Thoracic aorta (tissue), 2 donors: ENCODE measurements around the gene IRF5. TPM values are rescaled to one million over a fixed set of nuclear protein-coding genes. Genes with fewer than 3 reads are reported as not detected.

Experiments
- ATAC-seq: fragments of 150-250 bp; one replicate; pipeline ENCODE4 v1.8.0; 2017; ENCODE audit warnings: low read depth; ENCODE audit not compliant: insufficient number of reproducible peaks, low FRiP score
- DNase-seq: peaks from one replicate; pipeline ENCODE4 v3.0.0-alpha.2; 2020; ENCODE audit warnings: low spot score
- H3K27ac ChIP-seq, 2 donors: fragments of 200-600 bp; sonication (generic); 1 replicate in 1 of 2; 2 replicates in 1 of 2; pipeline ENCODE4 v1.5.1; 2016; ENCODE audit warnings: mild to moderate bottlenecking in 2 of 2, moderate library complexity in 2 of 2
- H3K27me3 ChIP-seq: fragments of 200-600 bp; sonication (generic); replicated peaks from 2 replicates; pipeline ENCODE4 v1.6.0; 2016; ENCODE audit warnings: mild to moderate bottlenecking; ENCODE audit not compliant: insufficient read depth
- H3K36me3 ChIP-seq: fragments of 200-600 bp; sonication (generic); one replicate; pipeline ENCODE4 v1.5.1; 2016
- H3K4me1 ChIP-seq, 2 donors: fragments of 200-600 bp; sonication (generic); 1 replicate in 1 of 2; 2 replicates in 1 of 2; pipeline versions ENCODE4 v1.5.1 to v1.6.0; 2016; ENCODE audit warnings: low read depth in 2 of 2, mild to moderate bottlenecking in 1 of 2; ENCODE audit not compliant: control insufficient read depth in 1 of 2
- H3K4me3 ChIP-seq: fragments of 200-600 bp; sonication (generic); 2 replicates; pipeline ENCODE4 v1.5.1; 2016; ENCODE audit warnings: mild to moderate bottlenecking
- H3K9me3 ChIP-seq: fragments of 200-600 bp; sonication (generic); 2 replicates; pipeline ENCODE4 v1.5.1; 2016
- total RNA-seq, 2 donors: library from RNA; depleted of rRNA; stranded (reverse); fragments of >200 nt; gene quantifications; one replicate each; pipeline versions ENCODE4 v1.1.0 to v1.2.3, GENCODE V29; 2016
- TF ChIP-seq, protein P1 (sequence below): fragments of 200-600 bp; sonication (generic); IDR thresholded peaks from one replicate; pipeline ENCODE4 v1.5.1; 2019; ENCODE audit warnings: antibody characterized with exemption

Gene IRF5
- total RNA-seq, 2 donors from 2014 or later = 11.9 to 25.0 TPM

DNA sequence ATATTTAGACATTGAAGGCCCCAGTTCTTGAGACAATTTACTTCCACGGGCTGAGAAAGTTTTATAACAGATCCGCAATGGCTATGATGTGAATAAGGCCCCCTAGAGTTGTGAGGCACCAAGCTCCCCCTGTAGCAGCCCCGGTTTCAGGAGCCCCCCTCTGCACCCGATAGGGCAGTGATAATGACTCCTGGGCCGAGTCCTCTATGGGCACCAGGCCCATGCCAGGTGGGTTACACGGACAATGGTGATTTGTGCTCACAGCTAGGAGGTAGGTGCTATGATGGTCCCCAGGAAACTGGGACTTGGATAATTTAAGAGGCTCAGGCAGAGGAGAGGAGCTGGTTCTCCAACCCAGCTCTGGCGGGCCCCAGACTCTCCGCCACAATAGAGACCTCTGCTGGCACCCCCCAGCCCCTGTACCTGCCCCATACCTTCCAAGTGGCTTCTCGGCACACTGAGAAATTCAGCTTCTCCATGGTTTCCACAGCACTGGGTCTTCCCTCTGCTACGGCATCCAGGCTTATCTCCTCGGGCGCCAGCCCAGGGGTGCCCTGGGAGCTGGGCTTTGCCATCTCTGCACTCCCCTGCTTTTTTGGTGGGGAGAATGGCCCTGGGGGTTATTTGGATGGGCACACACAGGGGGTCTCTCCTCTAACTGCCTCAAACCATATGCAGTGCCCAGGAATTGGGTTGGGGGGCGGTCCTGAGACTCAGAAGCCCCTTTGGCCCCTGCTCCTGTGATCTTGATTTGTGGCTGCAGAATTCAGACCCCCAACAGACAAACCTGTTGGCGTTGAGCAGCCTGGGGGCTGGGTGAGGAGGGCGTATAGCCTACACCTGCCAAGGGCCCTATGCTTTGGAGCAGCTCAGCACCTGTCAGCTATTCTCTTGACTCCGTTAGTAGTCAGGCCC, 15.0 kb upstream of the IRF5 start:
- Histone ChIP-seq H3K4me3 (no peak overlapping the region), H3K4me1 (no peaks in the 10 kb centered on the region), H3K27ac (no peak overlapping the region), H3K36me3 (no peaks in the 10 kb centered on the region), H3K27me3 (no peaks in the 10 kb centered on the region), H3K9me3 (no peaks in the 10 kb centered on the region)
- DNase-seq = no peak
- TF ChIP-seq, protein P1, sequence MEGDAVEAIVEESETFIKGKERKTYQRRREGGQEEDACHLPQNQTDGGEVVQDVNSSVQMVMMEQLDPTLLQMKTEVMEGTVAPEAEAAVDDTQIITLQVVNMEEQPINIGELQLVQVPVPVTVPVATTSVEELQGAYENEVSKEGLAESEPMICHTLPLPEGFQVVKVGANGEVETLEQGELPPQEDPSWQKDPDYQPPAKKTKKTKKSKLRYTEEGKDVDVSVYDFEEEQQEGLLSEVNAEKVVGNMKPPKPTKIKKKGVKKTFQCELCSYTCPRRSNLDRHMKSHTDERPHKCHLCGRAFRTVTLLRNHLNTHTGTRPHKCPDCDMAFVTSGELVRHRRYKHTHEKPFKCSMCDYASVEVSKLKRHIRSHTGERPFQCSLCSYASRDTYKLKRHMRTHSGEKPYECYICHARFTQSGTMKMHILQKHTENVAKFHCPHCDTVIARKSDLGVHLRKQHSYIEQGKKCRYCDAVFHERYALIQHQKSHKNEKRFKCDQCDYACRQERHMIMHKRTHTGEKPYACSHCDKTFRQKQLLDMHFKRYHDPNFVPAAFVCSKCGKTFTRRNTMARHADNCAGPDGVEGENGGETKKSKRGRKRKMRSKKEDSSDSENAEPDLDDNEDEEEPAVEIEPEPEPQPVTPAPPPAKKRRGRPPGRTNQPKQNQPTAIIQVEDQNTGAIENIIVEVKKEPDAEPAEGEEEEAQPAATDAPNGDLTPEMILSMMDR = no peak
- no peak for ATAC-seq

DNA sequence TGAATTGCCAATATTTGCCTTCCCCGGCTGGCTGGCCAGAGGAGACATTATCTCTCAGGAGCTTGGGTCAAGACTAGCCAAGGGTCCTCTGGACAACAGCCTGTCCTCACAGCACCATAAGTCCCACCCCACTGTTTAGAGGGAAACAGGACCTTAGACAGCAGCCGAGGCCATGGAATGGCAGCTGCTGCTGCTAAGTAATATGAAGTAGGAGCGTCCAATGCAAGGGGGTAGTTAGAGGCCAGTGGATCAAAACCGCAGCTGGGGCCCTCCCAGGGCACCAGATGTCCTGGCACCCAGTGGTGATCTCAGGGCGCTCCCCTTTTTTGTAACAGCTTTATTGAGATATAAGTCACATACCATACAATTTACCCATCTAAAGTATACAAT, 14.3 kb upstream of the IRF5 start:
- no peak for ATAC-seq
- Histone ChIP-seq H3K36me3 (no peaks in the 10 kb centered on the region), H3K27me3 (no peaks in the 10 kb centered on the region), H3K9me3 (no peaks in the 10 kb centered on the region), H3K4me1 (no peaks in the 10 kb centered on the region), H3K4me3 (no peak overlapping the region), H3K27ac (no peak overlapping the region)
- no peak for DNase-seq
- TF ChIP-seq, protein P1 = no peak

DNA sequence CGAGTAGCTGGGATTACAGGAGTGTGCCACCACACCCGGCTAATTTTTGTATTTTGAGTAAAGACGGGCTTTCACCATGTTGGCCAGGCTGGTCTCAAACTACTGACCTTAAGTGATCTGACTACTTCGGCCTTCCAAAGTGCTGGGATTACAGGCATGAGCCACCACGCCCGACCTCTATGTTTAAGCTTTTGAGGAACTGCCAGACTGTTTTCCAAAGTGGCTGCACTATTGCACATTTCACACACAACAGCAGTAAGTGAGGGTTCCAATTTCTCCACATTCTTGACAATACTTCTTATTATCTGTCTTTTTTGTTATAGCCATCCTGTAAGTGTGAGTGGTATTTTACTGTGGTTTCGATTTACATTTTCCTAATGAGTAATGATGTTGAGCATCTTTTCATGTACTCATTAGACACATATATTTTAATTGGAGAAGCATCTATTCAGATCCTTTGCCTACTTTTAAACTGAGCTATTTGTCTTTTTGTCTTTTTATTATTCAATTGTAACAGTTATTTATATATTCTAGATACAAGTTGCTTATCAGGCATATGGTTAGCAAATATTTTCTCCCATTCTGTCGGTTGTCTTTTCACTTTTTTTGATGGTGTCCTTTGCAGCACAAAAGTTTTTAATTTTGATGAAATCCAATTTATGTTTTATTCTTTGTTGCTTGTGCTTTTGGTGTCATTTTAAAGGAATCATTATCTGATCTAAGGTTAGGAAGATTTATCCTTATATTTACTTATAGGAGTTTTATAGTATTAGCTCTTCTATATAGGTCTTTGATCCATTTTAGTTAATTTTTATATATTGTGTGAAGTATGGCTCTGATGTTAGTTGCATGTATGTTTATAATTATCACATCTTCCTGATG, 12.8 kb upstream of the IRF5 start:
- no peaks in the 10 kb centered on the region for H3K9me3 ChIP-seq
- no peaks in the 10 kb centered on the region for H3K4me1 ChIP-seq
- H3K27me3 ChIP-seq = no peaks in the 10 kb centered on the region
- TF ChIP-seq, protein P1 = no peak
- H3K4me3 ChIP-seq = no peak overlapping the region
- ATAC-seq = no peak
- H3K36me3 ChIP-seq = no peaks in the 10 kb centered on the region
- no peak overlapping the region for H3K27ac ChIP-seq
- no peak for DNase-seq

DNA sequence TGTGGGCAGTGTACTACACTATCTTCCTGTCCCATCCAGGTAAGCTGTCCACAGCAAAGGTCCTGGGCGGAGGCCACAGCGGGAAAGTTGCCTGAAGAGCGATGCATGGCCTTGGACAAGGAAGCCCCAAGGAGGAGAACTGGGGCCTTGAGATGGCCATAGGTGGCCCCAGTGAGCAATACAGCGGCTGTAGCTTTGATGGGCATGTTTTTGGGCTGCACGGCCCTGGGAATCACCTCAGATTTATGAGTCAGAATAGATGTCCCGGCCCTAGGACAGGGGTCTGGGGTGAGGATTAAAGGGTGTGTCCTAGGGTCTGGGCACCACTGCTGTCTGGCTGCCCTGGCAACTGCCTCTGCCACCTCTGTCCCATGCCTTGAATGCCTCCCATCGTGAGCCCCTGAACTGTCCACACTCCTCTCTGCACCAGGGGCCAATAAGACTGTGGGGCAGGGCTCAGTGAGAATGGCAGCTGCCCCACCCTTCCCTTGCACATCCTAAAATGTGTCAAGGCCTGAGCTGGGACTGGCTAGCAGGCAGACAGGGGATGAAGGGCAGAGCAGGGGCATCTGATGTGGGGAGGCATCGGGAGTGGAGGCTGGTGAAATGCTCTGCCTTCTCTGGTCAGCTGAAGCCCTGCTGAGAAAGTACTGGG, 9.4 kb upstream of the IRF5 start:
- no peak for DNase-seq

More for the DNA sequence above, 9.4 kb upstream of the IRF5 start:
- no peak for ATAC-seq
- TF ChIP-seq, protein P1 = no peak
- H3K9me3 ChIP-seq = no peaks in the 10 kb centered on the region
- H3K27me3 ChIP-seq = no peaks in the 10 kb centered on the region
- H3K4me1 ChIP-seq = no peaks in the 10 kb centered on the region
- no peak overlapping the region for H3K27ac ChIP-seq
- no peaks in the 10 kb centered on the region for H3K36me3 ChIP-seq
- H3K4me3 ChIP-seq = no peak overlapping the region
